Small intestine (tissue), 16 donors: ENCODE measurements around the gene ANTXR1. TPM values are rescaled to one million over a fixed set of nuclear protein-coding genes. Genes with fewer than 3 reads are reported as not detected.

Source experiments
- DNase-seq, 2 donors: peaks; one replicate each; pipeline versions ENCODE4 v3.0.0 to v3.0.0-alpha.2; 2013
- FAIRE-seq: peaks from 2 replicates; lab custom pipeline; 2012; peaks lifted over from hg19 to GRCh38; lab: Jason Lieb, UNC
- H3K27ac ChIP-seq, 3 donors: one replicate each; pipeline ENCODE4 v1.5.1; 2013; ENCODE audit warnings: low read length in 2 of 3, mild to moderate bottlenecking in 2 of 3, control low read depth in 1 of 3, inconsistent platforms in 1 of 3, low read depth in 1 of 3, moderate library complexity in 1 of 3
- H3K27me3 ChIP-seq, 3 donors: one replicate each; pipeline ENCODE4 v1.6.1; 2013; ENCODE audit warnings: low read length in 3 of 3, inconsistent platforms in 1 of 3; ENCODE audit not compliant: control insufficient read depth in 3 of 3, insufficient read depth in 3 of 3
- H3K36me3 ChIP-seq, 3 donors: one replicate each; pipeline ENCODE4 v1.6.1; 2013; ENCODE audit warnings: low read length in 3 of 3, inconsistent platforms in 1 of 3, low read depth in 1 of 3, mild to moderate bottlenecking in 1 of 3, moderate library complexity in 1 of 3; ENCODE audit not compliant: control insufficient read depth in 3 of 3, insufficient read depth in 2 of 3
- H3K4me1 ChIP-seq, 3 donors: one replicate each; pipeline ENCODE4 v1.6.1; 2013; ENCODE audit warnings: low read length in 2 of 3, inconsistent platforms in 1 of 3, low read depth in 1 of 3, mild to moderate bottlenecking in 1 of 3, moderate library complexity in 1 of 3; ENCODE audit not compliant: control insufficient read depth in 3 of 3, insufficient read depth in 2 of 3
- H3K4me3 ChIP-seq, 3 donors: one replicate each; pipeline ENCODE4 v1.5.1; 2013; ENCODE audit warnings: low read length in 3 of 3, control low read depth in 1 of 3, inconsistent platforms in 1 of 3, low read depth in 1 of 3, mild to moderate bottlenecking in 1 of 3, moderate library complexity in 1 of 3
- H3K9me3 ChIP-seq, 2 donors: one replicate each; pipeline ENCODE4 v1.6.1; 2013; ENCODE audit warnings: low read depth in 1 of 2, low read length in 1 of 2; ENCODE audit not compliant: control insufficient read depth in 2 of 2, insufficient read depth in 1 of 2
- WGBS, 3 donors: extraction: QIAGEN DNeasy Blood & Tissue Kit; methylation state at CpG; one replicate each; pipeline ENCODE4 v1.1.7; 2013; 5-methylcytosine and 5-hydroxymethylcytosine counted together
- long read RNA-seq, 10 donors: transcript quantifications; one replicate each; lab custom pipeline, GENCODE V29; 2026
- polyA plus RNA-seq, 4 donors: library from polyadenylated mRNA; stranded (reverse) in 3 of 4; unstranded in 1 of 4; fragments of 200-250 nt in 3 of 4; fragments of 120-200 nt in 1 of 4; gene quantifications; one replicate each; pipeline versions ENCODE4 v1.2.1 to v1.2.3, GENCODE V29; 2013
- donor health status: healthy with polysubstance abuse.
- donor health status: control.
- donor health status: control.
- donor health status: Bipolar disorder and iron deficiency.
- donor health status: healthy.

Gene ANTXR1
- polyA plus RNA-seq = 10 to 100 TPM in 1 of 4 donors, 1 to 10 TPM in 2, under 1 TPM in 1; 0.22 to 13.0 (median 7.2) TPM
- long read RNA-seq, donor 1 = 0 reads
- long read RNA-seq, donor 2 = 0 reads
- long read RNA-seq, donor 3, full-length matches to known transcripts = 5 of 41 reads
- long read RNA-seq, donor 3, partial matches to known transcripts = 36 of 41 reads
- long read RNA-seq, donor 3, other reads (novel, unspliced or antisense) = 0 of 41 reads
- long read RNA-seq, donor 4 = 0 reads
- long read RNA-seq, donor 5 = 0 reads
- long read RNA-seq, donor 6 = 0 reads
- long read RNA-seq, donor 7 = 0 reads
- long read RNA-seq, donor 8, full-length matches to known transcripts = 1 of 1 reads
- long read RNA-seq, donor 8, partial matches to known transcripts = 0 of 1 reads
- long read RNA-seq, donor 8, other reads (novel, unspliced or antisense) = 0 of 1 reads
- long read RNA-seq, donor 9 = 0 reads
- long read RNA-seq, donor 10, full-length matches to known transcripts = 5 of 5 reads
- long read RNA-seq, donor 10, partial matches to known transcripts = 0 of 5 reads
- long read RNA-seq, donor 10, other reads (novel, unspliced or antisense) = 0 of 5 reads

- FAIRE-seq (no peak), DNase-seq (peak in 1 of 2 donors; percentile 52)
- Histone ChIP-seq H3K27ac (peak within 1 kb of the TSS in 2 of 3 donors; percentile 72 to 83), H3K9me3 (no peaks in the 10 kb centered on the region), H3K27me3 (peaks cover 0 to 49% (median 3%) of the 10 kb centered on the region in 3 donors), H3K36me3 (no peaks in the 10 kb centered on the region), H3K4me1 (peaks cover 0 to 3% (median 0%) of the 10 kb centered on the region in 3 donors), H3K4me3 (peak within 1 kb of the TSS; percentile 14 to 74 (median 24))
- whole genome bisulfite sequencing, 3 donors = 1 to 6% (median 6%) methylated on average over 60 to 63 of the region's 63 CpGs
Measured at GRCh38 chr2:69013142-69013839, at the start of gene ANTXR1. TSS of gene ANTXR1 (plus strand) at chr2:69013179. CDS start at chr2:69013500, 321 bp downstream.

- no peaks in the 10 kb centered on the region for H3K27me3 ChIP-seq
- DNase-seq = no peak
- no peak overlapping the region for H3K4me3 ChIP-seq
- H3K9me3 ChIP-seq = no peaks in the 10 kb centered on the region
- no peaks in the 10 kb centered on the region for H3K36me3 ChIP-seq
- FAIRE-seq = no peak
- no peaks in the 10 kb centered on the region for H3K4me1 ChIP-seq
- H3K27ac ChIP-seq = no peak overlapping the region
Measured at GRCh38 chr2:68964282-68964681, 48.7 kb upstream of the ANTXR1 start.

GRCh38 chr2:68968221-68968620 is 44.8 kb upstream of the ANTXR1 start:
- Histone ChIP-seq H3K27me3 (peaks cover 0 to 2% (median 0%) of the 10 kb centered on the region in 3 donors), H3K27ac (no peak overlapping the region), H3K4me3 (no peak overlapping the region), H3K4me1 (no peaks in the 10 kb centered on the region), H3K9me3 (no peaks in the 10 kb centered on the region), H3K36me3 (no peaks in the 10 kb centered on the region)
- no peak for DNase-seq
- FAIRE-seq = no peak
- 34 to 68% (median 52%) methylated on average over 1 of the region's 1 CpG for WGBS, 3 donors

GRCh38 chr2:68969736-68970490 is 43.1 kb upstream of the ANTXR1 start:
- WGBS, 3 donors = 82 to 87% (median 84%) methylated on average over 8 of the region's 8 CpGs
- no peaks in the 10 kb centered on the region for H3K36me3 ChIP-seq
- H3K9me3 ChIP-seq = no peaks in the 10 kb centered on the region
- no peak for DNase-seq
- H3K27ac ChIP-seq = no peak overlapping the region
- H3K27me3 ChIP-seq = peaks cover 0 to 2% (median 0%) of the 10 kb centered on the region in 3 donors
- H3K4me1 ChIP-seq = no peaks in the 10 kb centered on the region
- H3K4me3 ChIP-seq = no peak overlapping the region
- FAIRE-seq = no peak

- Histone ChIP-seq H3K36me3 (no peaks in the 10 kb centered on the region), H3K9me3 (no peaks in the 10 kb centered on the region), H3K27ac (no peak overlapping the region), H3K27me3 (peaks cover 0 to 2% (median 0%) of the 10 kb centered on the region in 3 donors), H3K4me1 (no peaks in the 10 kb centered on the region), H3K4me3 (no peak overlapping the region)
- FAIRE-seq (no peak), DNase-seq (no peak)
- 79 to 87% (median 86%) methylated on average over 8 of the region's 8 CpGs for WGBS, 3 donors
Measured at GRCh38 chr2:68970566-68971265, 42.3 kb upstream of the ANTXR1 start.

- no peak overlapping the region for H3K27ac ChIP-seq
- H3K27me3 ChIP-seq = peaks cover 0 to 2% (median 0%) of the 10 kb centered on the region in 3 donors
- DNase-seq (peak in 1 of 2 donors; percentile 15), FAIRE-seq (no peak)
- no peaks in the 10 kb centered on the region for H3K9me3 ChIP-seq
- WGBS, 3 donors = 38 to 66% (median 50%) methylated on average over 5 of the region's 5 CpGs
- no peaks in the 10 kb centered on the region for H3K36me3 ChIP-seq
- no peaks in the 10 kb centered on the region for H3K4me1 ChIP-seq
- H3K4me3 ChIP-seq = no peak overlapping the region
Measured at GRCh38 chr2:68971591-68972231, 41.3 kb upstream of the ANTXR1 start.

GRCh38 chr2:68974251-68974650 is 38.7 kb upstream of the ANTXR1 start, which contains the start of gene GKN1:
TSS of gene GKN1 (plus strand) at chr2:68974636. CDS start at chr2:68974678, 42 bp downstream.
- FAIRE-seq = no peak
- WGBS, 3 donors = 52 to 59% (median 54%) methylated on average over 3 of the region's 3 CpGs

More at GRCh38 chr2:68974251-68974650, 38.7 kb upstream of the ANTXR1 start, which contains the start of gene GKN1:
- Histone ChIP-seq H3K4me1 (no peaks in the 10 kb centered on the region), H3K27me3 (peaks cover 0 to 3% (median 2%) of the 10 kb centered on the region in 3 donors), H3K4me3 (no peak within 1 kb of the TSS), H3K36me3 (no peaks in the 10 kb centered on the region), H3K9me3 (no peaks in the 10 kb centered on the region), H3K27ac (no peak within 1 kb of the TSS)
- no peak for DNase-seq
